COLO668 (cell line): ENCODE measurements around the gene STAT1.

ENCODE experiments used
- DNase-seq: peaks from one replicate; lab custom pipeline; 2025; ENCODE audit not compliant: unreplicated experiment; lab: John Stamatoyannopoulos, UW

STAT1 gene

GRCh38 chr2:191013932-191014652, at the start of gene STAT1:
STAT1 (minus strand) TSS chr2:191014171; CDS start chr2:191010003, 4,168 bp downstream.
- peak; percentile 94 for DNase-seq

GRCh38 chr2:191063584-191063983, 49.6 kb upstream of the STAT1 start:
- DNase-seq = no peak

DNA sequence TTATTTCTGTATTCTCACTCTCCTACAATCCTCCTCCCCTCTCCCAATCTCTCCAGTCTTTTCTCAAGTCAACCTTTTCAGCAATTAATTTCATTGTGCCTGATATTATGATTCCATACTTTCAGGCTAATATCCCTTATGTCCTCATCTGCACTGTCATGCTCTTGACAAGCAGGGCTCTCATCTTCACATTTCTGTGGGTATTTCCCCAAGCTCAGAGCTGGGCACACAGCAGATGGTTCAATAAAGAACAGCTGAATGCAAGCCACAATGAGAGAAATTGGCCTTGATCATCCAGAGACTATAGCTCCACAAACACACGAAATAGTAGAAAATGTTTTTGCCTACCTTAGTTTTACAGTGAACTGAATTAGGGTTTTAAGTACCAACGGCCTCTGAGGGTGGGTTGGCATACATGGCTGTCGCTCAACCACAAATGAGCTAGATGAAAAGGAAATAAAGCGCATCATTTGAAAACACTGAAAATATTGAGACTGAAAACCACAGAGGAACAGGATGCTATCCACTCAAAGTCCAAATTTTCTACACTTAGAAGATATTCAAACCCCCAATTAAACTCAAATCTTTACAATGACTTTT, 47.5 kb upstream of the STAT1 start:
- no peak for DNase-seq

DNA sequence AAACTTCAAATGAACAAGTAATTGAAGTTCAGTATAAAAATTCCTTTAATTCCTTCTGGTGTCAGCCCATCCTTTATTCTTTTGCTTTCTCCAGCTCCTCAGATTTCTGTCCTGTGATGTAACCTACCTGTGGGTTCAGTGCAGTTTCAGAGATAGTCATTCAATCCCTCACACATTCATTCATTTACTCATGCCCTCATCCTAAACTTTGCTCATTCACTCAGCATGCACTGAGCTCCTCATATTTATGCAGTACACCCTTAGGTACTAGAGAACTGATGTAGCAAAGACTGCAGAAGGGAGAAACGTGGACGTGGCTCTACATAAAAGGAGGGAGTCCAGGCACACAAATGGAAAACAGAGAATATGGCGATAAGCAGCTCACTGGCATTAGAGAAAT, 45.3 kb upstream of the STAT1 start:
- DNase-seq = no peak

DNA sequence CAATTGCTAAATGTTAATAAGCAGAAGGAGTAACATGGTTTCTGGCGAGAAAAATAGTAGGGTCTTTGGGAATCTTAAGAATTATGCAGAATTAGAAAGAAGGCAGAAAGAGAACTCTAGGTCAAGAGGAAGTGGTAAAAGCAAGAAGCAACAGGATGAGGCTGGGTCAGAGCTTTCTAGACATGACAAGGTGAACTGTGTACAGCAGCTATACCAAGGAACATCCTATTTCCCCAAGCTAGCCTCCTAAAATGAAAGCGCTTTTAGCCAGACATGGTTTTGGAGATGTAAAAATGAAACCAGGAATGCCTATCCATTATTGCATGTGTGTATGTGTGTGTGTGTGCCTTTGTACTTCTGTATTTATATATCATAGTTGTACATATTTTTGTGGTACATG, 42.3 kb upstream of the STAT1 start:
- DNase-seq = no peak

- no peak for DNase-seq
Measured at GRCh38 chr2:191053256-191053655, 39.3 kb upstream of the STAT1 start.

GRCh38 chr2:191051825-191052778, 38.1 kb upstream of the STAT1 start:
- DNase-seq = no peak

DNA sequence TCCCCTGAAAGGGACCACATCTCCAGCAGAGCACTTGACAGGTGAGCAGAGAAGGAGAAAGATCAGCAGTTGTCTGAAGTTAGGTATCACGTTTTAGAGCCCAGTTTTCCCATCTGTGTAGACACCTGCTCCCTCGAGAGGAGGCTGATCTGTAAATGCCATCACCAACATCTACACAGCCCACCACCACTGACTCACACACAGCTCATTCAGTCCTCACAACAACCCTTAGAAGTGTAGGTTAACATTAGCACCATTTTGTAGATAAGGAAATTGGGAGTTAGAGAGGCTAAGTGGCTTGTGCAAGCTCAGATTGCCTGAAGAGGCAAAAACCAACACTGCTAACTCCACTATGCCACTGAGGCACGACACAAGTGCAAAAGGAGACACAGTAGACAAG, 37.2 kb upstream of the STAT1 start:
- no peak for DNase-seq

DNA sequence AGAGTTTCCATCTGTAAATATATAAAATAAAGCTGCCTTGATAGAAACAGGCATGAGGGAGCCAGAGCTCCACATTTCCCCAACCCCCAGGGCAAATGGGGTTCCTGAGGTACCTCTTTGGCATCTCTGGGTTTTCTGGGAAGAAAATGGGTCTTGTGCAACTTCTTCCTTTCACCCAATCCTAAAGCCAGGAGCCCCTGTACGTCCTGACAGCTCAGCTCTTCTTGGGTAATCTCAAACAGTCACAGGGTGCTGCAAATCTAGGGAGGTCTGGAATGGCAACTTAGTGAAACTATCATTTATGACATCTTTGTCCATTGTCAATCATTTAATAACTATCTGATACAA, 36.6 kb upstream of the STAT1 start:
- DNase-seq = no peak

GRCh38 chr2:191049728-191050639, 36.0 kb upstream of the STAT1 start:
- no peak for DNase-seq

GRCh38 chr2:191048073-191048472, 34.1 kb upstream of the STAT1 start:
- no peak for DNase-seq

DNA sequence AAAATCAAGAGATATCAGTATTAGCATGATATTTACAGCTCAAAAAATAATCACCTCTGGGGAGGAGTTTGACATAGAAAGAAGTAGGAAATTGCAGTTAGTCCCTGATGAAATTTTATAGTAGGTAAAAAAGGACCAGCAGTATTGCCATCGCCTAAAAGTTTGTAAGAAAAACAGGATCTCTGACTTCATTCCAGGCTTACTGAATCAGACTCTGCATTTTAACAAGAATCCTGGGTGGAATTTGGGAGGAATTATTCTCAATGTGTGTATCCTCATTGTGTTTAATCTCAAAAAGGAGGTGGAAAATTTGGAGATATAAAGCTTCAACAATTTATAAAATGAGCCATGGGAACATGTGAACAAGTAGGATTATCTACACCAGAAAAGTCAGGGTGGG, 31.2 kb upstream of the STAT1 start:
- DNase-seq = no peak

GRCh38 chr2:191043438-191043837, 29.5 kb upstream of the STAT1 start:
- no peak for DNase-seq

DNA sequence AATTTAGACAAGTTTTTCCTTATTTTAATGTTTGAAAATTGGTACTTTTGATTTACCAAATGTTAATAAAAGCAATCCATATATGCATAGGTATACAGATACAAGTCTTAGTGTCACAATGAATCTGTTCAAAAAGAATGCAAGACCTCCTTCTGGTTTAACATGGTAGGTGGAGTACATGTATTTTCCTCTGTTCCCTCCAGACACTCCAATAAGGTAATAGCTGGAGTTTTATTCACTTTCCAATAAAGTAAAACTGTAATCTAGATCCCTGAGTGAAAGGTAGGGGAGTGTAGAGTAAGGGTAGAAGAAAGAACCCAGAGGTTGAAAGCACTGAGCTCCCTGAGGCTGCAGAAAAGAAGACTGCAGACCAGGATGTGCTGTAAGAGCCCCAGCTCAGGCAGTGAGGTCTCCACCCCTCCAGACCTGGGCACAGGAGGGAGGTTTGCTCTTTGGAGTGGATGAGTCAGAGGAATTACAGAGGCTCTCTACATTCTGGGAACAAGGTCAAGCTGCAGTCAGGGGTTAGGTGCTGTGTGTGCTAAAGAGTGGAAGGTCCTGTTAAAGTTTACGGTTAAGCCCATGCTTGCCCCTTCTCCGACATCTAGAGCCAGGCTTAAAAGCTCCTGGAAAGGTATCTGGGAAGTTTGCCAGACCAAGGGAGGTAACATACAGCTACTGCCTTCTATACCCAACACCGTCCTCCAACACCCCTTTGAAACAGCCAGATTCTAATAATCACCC, 27.6 kb upstream of the STAT1 start:
- DNase-seq = no peak

DNA sequence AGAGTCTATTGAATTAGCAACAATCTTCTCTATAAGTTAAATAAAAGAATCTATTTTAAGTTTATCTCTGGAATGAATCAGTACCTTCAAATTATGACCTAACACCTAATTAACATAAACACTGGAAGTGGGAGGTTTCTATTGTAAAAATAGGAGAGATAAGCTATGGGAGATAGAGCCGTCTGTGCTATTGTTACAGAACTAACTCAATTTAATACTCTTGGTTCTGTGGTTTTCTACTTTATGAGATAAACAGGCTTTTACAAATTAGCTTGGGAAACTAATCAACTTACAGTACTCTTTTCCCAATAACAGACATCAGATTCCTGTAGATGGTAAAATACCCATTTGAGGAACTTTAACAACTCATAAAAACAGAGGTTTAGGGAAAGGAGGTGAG, 25.6 kb upstream of the STAT1 start:
- no peak for DNase-seq

DNA sequence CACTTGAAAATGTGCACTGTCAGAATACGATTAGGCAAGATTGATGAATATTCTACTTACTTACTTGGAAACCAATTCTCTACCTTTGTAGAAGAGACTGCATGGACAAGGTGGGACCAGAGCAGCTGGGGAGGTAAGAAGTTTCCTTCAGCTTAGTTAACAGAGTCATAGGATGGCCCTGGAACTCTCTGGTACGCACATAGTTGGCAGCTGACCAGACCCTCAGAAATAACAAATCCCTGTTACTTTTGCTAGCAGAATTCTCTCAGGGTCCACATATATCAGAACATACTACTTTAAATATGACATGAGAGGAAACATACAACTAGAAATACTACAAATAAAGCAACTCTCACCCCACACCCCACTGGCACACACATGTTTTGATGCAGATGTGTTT, 24.8 kb upstream of the STAT1 start:
- no peak for DNase-seq

DNA sequence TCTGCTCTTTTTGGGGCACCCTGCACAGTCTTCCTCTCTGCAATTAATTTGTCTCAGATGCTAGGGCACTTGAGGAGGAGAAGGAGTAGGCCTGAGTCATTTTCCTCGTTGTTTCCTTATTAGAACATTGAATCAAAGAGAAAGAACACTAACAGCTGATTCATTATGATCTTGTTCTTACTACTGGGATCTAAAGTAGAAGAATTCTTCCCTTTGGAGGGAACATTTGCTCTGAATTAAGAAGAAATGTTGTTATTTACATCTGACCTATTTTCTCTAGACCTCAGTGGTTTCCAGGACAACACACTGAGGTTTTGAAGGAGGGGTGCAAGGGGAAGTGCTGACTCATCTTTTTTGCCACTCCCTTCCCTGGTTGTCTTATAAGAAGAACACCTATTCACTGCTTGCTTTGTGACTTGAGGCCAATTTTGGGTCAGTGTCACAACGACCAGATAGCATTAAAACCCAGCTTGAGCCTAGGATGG, 24.3 kb upstream of the STAT1 start:
- no peak for DNase-seq

GRCh38 chr2:191037351-191037750, 23.4 kb upstream of the STAT1 start:
- no peak for DNase-seq

DNA sequence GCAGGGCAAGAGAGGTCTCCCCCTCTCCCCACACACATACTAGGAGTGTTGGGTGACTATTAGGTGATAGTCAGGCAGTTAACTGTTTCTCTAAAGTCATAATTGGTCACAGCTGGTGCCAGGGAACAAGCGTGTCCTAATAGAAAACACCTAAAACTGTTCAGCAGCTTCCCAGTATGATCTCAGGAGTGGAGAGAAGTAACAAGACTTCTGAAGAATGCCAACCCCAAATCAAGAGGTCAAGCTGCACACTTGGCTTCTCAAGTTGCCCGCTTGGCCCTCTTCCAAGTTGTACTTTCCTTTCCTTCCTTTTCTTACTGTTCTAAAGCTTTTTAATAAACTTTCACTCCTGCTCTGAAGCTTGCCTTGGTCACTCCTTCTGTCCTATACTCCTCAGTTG, 22.4 kb upstream of the STAT1 start:
- no peak for DNase-seq
